HG02981 (cell line): ENCODE data around the gene IPP.
"Not testable (repeated sequence)": the region's sequence is repeated elsewhere in the genome, so short reads cannot be mapped to it uniquely, and the experiment has no call there.

Experiments used
- ATAC-seq: cut with Tn5 transposase; IDR thresholded peaks from one replicate; pipeline ENCODE4 v1.9.1; 2021; ENCODE audit warnings: mild to moderate bottlenecking, moderate library complexity; ENCODE audit not compliant: unreplicated experiment

The IPP gene

DNA sequence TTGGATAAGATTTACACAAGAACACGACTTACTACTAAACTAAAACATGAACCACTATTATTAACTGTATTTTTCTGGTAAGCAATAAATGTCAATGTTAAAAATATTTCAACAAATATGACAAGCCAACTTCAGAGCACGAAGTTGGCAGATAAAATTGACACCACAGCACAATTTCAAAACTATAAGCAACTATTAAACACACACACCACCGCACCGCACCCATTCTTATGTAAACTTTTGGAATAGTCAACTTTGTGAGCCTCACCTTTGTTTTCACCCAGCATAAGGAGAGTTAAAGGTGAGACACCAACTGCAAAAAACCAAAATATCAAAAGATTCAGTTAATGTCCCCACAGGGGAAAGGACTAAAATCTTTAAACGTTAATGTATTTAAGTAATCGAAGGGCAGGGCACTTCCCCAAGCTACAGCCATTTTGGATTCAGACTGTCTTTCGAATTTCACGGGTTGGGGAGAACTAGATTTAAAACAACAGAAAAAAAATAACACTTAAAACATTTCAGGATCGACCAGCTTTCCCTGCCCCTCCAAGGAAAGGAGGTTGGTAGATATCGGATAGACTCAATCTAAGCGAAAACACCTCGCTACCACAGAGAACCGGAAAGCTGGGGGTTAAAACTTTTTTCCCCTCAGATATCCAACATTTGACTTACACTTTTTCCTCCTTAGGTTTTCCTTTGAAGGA is 65.0 kb downstream of the IPP start:
- no peak for ATAC-seq

GRCh38 chr1:45684402-45684801 is 66.1 kb downstream of the IPP start:
- ATAC-seq: no peak

- no peak for ATAC-seq
Observed at GRCh38 chr1:45682942-45683341, 67.5 kb downstream of the IPP start.

- ATAC-seq: no peak
Observed at GRCh38 chr1:45679123-45679522, 71.3 kb downstream of the IPP start.

GRCh38 chr1:45678489-45678888 is 72.0 kb downstream of the IPP start:
- no peak for ATAC-seq

- ATAC-seq: no peak
Observed at GRCh38 chr1:45677751-45678245, 72.7 kb downstream of the IPP start.

- not testable (repeated sequence) for ATAC-seq
Observed at GRCh38 chr1:45676553-45676952, 73.9 kb downstream of the IPP start.

- no peak for ATAC-seq
Observed at GRCh38 chr1:45674478-45674877, 76.0 kb downstream of the IPP start.

DNA sequence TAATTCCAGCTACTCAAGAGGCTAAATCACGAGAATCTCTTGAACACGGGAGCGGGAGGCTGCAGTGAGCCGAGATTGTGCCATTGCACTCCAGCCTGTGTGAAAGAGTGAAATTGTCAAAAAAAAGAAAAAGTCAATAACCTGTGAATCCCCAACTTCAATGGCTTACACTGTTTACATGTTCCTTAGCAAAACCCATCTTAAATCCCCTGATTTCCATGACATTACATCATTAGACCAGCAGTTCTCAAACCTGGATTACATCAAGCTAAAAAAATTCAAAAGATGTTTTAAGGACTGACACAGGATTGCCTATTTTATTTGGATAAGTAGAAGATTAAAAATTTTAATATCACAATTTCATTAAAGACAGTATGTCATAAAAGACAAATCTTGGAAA is 76.5 kb downstream of the IPP start:
- ATAC-seq: no peak

DNA sequence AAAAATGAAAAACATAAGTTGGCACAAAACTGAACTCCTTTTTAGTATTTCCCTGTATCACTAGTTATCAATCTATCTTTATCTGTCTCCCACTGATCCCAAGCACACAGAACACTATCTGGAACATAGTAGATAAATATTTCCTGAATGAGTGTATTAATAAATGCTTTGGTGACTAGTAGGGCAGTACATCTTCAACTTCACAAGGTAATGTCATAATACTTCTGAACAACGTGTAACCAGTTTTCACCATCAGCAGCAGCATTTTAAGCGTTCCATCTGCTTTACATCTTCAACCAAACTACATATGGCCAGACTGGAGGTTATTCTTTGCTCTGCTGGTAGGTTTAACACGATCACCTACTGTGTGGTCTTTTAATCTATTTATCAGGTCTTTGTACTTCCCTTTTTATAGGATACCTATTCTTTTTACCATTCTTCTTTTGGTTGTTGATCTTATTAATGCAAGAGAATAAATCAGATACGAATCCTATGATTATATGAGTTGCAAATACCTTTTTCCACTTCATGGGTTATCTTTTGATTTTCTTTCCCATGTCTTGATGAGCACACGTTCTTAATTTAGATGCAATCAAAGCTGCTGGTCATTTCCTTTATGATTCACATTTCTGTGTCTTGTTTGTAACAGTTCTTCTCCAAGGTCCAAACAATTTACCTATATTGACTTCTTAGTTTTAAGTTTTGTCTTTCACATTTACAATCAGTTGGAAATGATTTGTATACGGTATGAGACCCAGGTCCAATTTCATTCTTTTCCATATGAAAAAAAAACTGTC is 80.4 kb downstream of the IPP start:
- no peak for ATAC-seq

- ATAC-seq: no peak
Observed at GRCh38 chr1:45669379-45669778, 81.1 kb downstream of the IPP start.

DNA sequence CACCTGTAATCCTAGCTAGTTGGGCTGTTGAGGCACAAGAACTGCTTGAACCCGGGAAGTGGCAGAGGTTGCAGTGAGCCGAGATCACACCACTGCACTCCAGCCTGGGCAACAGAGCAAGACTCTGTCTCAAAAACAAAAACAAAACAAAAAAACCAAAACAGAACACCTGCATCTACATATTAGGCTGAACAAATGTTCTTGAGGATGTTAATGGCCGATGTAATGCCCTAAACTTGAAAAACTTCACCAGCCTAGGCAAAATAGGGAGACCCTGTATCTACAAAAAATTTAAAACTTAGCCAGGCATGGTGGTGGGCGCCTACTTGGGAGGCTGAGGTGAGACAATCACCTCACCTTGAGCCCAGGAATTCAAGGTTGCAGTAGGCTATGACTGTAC is 81.9 kb downstream of the IPP start:
- ATAC-seq: no peak

GRCh38 chr1:45667321-45668111 is 82.9 kb downstream of the IPP start:
- ATAC-seq: no peak

DNA sequence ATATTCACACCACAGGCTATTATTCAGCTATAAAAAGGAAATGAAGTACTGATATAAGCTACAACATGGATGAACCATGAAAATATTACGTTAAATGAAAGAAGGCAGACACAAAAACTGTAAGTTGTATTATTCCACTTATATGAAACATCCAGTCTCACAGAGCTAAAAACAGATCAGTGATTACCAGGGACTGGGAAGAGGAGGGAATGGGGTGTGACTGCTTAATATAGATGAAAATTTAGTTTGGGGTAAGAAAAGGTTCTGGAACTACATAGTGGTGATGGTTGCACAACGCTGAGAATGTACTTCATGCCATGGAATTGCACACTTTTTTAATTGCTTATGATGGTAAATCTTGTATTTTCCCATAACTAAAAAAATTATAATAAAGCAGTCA is 83.6 kb downstream of the IPP start:
- no peak for ATAC-seq

GRCh38 chr1:45660336-45660735 is 90.1 kb downstream of the IPP start:
- no peak for ATAC-seq

- ATAC-seq: no peak
Observed at GRCh38 chr1:45659222-45659621, 91.2 kb downstream of the IPP start.

DNA sequence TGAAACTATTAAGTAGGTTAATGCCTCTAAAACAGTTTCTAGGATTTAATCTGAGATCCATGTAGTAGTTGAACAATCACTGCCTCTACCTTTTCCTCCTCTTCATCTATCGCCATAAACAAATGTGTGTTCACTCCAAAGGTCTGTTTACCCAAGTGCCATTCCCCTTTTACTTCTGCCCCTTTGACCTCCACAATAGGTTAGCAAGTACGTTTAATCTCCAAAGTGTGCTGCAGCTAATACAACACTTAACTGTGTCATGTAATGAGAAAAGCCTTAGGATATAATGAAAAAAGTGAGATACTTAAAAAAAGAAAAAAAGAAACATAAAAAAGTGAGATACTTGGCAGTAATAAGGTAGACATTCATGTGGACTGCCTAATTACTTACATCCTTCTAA is 92.3 kb downstream of the IPP start:
- no peak for ATAC-seq

- no peak for ATAC-seq
Observed at GRCh38 chr1:45656573-45657226, 93.8 kb downstream of the IPP start.

DNA sequence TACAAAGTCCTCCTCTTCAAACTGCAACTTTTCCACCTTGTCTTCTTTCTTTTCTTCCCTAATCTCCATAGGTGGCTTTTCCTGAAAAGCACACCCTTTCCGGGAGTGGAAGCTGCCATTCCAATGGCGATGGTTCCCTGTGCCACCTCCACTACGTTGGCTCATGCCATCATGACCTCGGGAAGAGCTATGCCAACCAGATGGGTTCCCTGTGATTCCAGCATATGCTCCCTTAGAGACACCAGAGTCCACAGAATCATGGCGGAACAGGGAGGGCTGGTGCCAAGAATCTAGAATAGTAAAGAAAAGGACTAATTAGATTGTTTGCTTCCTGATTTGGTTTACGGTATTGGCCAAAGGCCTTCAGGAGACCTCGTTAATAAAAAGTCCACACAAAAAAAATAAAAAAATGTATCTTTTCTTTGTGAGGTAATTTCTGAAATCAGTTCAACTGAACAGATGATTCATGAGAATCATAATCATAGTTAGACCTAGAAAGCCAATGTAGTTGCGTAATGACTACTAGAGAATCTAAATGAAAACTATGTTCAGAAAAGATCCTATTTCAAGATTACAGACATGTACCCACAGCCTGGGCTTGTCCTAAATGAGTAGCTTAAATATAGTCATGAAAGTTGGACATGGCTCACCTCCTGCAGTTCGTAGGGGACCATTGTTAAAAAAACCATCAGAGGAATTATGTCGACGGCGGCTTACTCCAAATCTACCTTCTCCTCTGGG is 95.7 kb downstream of the IPP start:
- ATAC-seq: no peak
